Keratinocyte (primary cell): ENCODE measurements around the gene DIAPH2. TPM values are rescaled to one million over a fixed set of nuclear protein-coding genes. Genes with fewer than 3 reads are reported as not detected.

ENCODE experiments used
- DNase-seq: peaks from one replicate; pipeline ENCODE4 v3.0.0-alpha.2; 2011; ENCODE audit warnings: low read depth, missing footprints, low spot score
- FAIRE-seq: peaks from 2 replicates; lab custom pipeline; 2011; peaks lifted over from hg19 to GRCh38; lab: Jason Lieb, UNC
- H2AFZ ChIP-seq: 2 replicates; pipeline ENCODE4 v1.6.0; 2012; ENCODE audit warnings: low read length, control low read depth, inconsistent platforms; ENCODE audit not compliant: control insufficient read depth
- H3K27ac ChIP-seq: 2 replicates; pipeline ENCODE4 v1.5.1; 2011; ENCODE audit warnings: low read length; ENCODE audit not compliant: control insufficient read depth, insufficient read depth
- H3K27me3 ChIP-seq: 3 replicates; pipeline ENCODE4 v1.6.0; 2011; ENCODE audit warnings: low read length; ENCODE audit not compliant: control insufficient read depth, insufficient read depth; ENCODE audit errors: extremely low read depth
- H3K36me3 ChIP-seq, 2 experiments: 2 replicates in 1 of 2; 3 replicates in 1 of 2; pipeline ENCODE4 v1.5.1; 2011; ENCODE audit warnings: low read length in 2 of 2, mild to moderate bottlenecking in 1 of 2; ENCODE audit not compliant: control insufficient read depth in 2 of 2, insufficient read depth in 2 of 2; ENCODE audit errors: extremely low read depth in 1 of 2
- H3K4me1 ChIP-seq: 3 replicates; pipeline ENCODE4 v1.5.1; 2011; ENCODE audit warnings: low read length; ENCODE audit not compliant: control insufficient read depth, insufficient read depth; ENCODE audit errors: extremely low read depth
- H3K4me2 ChIP-seq: 3 replicates; pipeline ENCODE4 v1.6.0; 2011; ENCODE audit warnings: low read depth, low read length; ENCODE audit not compliant: control insufficient read depth, insufficient read depth; ENCODE audit errors: extremely low read depth
- H3K4me3 ChIP-seq, 3 experiments: fragments of 200-600 bp in 1 of 3; sonication (generic) in 1 of 3; 2 replicates in 2 of 3; 3 replicates in 1 of 3; pipeline ENCODE4 v1.5.1; 2011 to 2016; ENCODE audit warnings: low read length in 3 of 3, mild to moderate bottlenecking in 3 of 3, control low read depth in 2 of 3, inconsistent platforms in 1 of 3, low read depth in 1 of 3, mixed read lengths in 1 of 3, mixed run types in 1 of 3, moderate library complexity in 1 of 3; ENCODE audit not compliant: control insufficient read depth in 2 of 3, insufficient read depth in 2 of 3; ENCODE audit errors: extremely low read depth in 1 of 3
- H3K79me2 ChIP-seq: 2 replicates; pipeline ENCODE4 v1.6.0; 2012; ENCODE audit warnings: low read length; ENCODE audit not compliant: control insufficient read depth, insufficient read depth
- H3K9ac ChIP-seq: 3 replicates; pipeline ENCODE4 v1.6.0; 2011; ENCODE audit warnings: low read length; ENCODE audit not compliant: control insufficient read depth, insufficient read depth; ENCODE audit errors: extremely low read depth
- H3K9me1 ChIP-seq: 3 replicates; pipeline ENCODE4 v1.6.0; 2011; ENCODE audit warnings: low read length; ENCODE audit not compliant: control insufficient read depth, insufficient read depth; ENCODE audit errors: extremely low read depth
- H3K9me3 ChIP-seq: 2 replicates; pipeline ENCODE4 v1.5.1; 2012; ENCODE audit warnings: low read depth, low read length; ENCODE audit not compliant: control insufficient read depth
- H4K20me1 ChIP-seq: 3 replicates; pipeline ENCODE4 v1.6.0; 2011; ENCODE audit warnings: low read length; ENCODE audit not compliant: control insufficient read depth, insufficient read depth; ENCODE audit errors: extremely low read depth
- EZH2 ChIP-seq: IDR thresholded peaks from one replicate; pipeline ENCODE4 v1.6.1; 2012; ENCODE audit warnings: inconsistent platforms, mild to moderate bottlenecking, low read length, moderate library complexity
- dilution Hi-C: fragments of 300-500 bp; cut with MboI; formaldehyde crosslinking; loops from one replicate; pipeline ENCODE4 v1.7.0; 2020; ENCODE audit warnings: low sequenced_read_pairs; ENCODE audit not compliant: extremely low pct_ligation_motif_present
- polyA plus RNA-seq, 5 experiments: library from polyadenylated mRNA; depleted of rRNA in 3 of 5; stranded (reverse) in 3 of 5; stranded (forward) in 1 of 5; unstranded in 1 of 5; fragments of >200 nt; gene quantifications; 1 replicate in 1 of 5; 2 replicates in 3 of 5; 3 replicates in 1 of 5; pipeline versions ENCODE4 v1.2.1 to v1.2.3, GENCODE V29; 2011 to 2012; ENCODE audit warnings: missing spikeins in 2 of 5, low read depth in 1 of 5, low replicate concordance in 1 of 5
- TF ChIP-seq, protein P1 (sequence below), 3 experiments: IDR thresholded peaks in 1 of 3; conservative IDR thresholded peaks in 1 of 3; optimal IDR thresholded peaks in 1 of 3; 2 replicates in 2 of 3; 3 replicates in 1 of 3; pipeline versions ENCODE3 to v1.5.1; 2011; ENCODE audit warnings: low read length in 3 of 3, mild to moderate bottlenecking in 3 of 3, moderate library complexity in 2 of 3, control low read depth in 1 of 3, inconsistent platforms in 1 of 3; ENCODE audit not compliant: insufficient read depth in 2 of 3; ENCODE audit errors: extremely low read depth in 1 of 3

Gene DIAPH2
- polyA plus RNA-seq, 1 donor (not counting 4 experiments of a cell fraction or from before 2014, with no cell fraction given): 7.4 TPM

GRCh38 chrX:97167333-97167732 is 482.7 kb downstream of the DIAPH2 start:
- no peak overlapping the region for H3K4me2 ChIP-seq
- dilution Hi-C loops: no loop called here

DNA sequence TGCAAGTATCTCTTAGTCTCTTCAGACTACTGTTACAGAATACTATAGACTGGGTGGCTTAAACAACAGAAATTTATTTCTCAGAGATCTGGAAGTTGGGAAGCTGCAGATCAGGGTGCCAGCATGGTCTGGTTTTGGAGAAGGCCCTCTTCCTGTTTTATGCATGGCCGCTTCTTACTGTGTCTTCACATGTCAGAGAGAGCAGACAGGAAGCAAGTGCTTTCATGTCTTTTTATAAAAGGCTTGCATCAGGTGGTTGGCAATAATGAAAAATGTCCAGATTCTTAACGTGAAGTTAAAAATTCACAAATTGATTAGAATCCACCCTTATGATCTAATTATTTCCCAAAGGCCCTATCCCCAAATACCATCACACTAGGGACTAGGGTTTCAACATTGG is 484.0 kb downstream of the DIAPH2 start:
- DNase-seq (no peak), FAIRE-seq (no peak)
- no peaks in the 10 kb centered on the region for H4K20me1 ChIP-seq
- H3K4me2 ChIP-seq: no peak overlapping the region
- no peak overlapping the region for H2AFZ ChIP-seq
- no peak for TF ChIP-seq EZH2
- TF ChIP-seq, protein P1, sequence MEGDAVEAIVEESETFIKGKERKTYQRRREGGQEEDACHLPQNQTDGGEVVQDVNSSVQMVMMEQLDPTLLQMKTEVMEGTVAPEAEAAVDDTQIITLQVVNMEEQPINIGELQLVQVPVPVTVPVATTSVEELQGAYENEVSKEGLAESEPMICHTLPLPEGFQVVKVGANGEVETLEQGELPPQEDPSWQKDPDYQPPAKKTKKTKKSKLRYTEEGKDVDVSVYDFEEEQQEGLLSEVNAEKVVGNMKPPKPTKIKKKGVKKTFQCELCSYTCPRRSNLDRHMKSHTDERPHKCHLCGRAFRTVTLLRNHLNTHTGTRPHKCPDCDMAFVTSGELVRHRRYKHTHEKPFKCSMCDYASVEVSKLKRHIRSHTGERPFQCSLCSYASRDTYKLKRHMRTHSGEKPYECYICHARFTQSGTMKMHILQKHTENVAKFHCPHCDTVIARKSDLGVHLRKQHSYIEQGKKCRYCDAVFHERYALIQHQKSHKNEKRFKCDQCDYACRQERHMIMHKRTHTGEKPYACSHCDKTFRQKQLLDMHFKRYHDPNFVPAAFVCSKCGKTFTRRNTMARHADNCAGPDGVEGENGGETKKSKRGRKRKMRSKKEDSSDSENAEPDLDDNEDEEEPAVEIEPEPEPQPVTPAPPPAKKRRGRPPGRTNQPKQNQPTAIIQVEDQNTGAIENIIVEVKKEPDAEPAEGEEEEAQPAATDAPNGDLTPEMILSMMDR (optimal IDR thresholded peaks at IDR 0.05 in 1 of 3, IDR thresholded peaks at IDR 0.05 in 1 of 3, conservative IDR thresholded peaks at IDR 0.05 in 1 of 3; ENCODE audit: extremely low read depth in 1 of 3, insufficient read depth in 2 of 3, low read length in 3 of 3): no peak
- H3K27me3 ChIP-seq: no peaks in the 10 kb centered on the region
- no peak overlapping the region for H3K9ac ChIP-seq
- H3K27ac ChIP-seq: no peak overlapping the region
- H3K4me1 ChIP-seq: no peaks in the 10 kb centered on the region
- H3K79me2 ChIP-seq: no peaks in the 10 kb centered on the region
- H3K4me3 ChIP-seq: no peak overlapping the region
- dilution Hi-C loops: no loop called here
- H3K9me3 ChIP-seq: no peaks in the 10 kb centered on the region
- no peaks in the 10 kb centered on the region for H3K9me1 ChIP-seq
- no peaks in the 10 kb centered on the region for H3K36me3 ChIP-seq

More at GRCh38 chrX:97167333-97167732, 482.7 kb downstream of the DIAPH2 start:
- Histone ChIP-seq H3K79me2 (no peaks in the 10 kb centered on the region), H3K9me1 (no peaks in the 10 kb centered on the region), H3K9ac (no peak overlapping the region), H3K4me3 (no peak overlapping the region), H3K4me1 (no peaks in the 10 kb centered on the region), H3K36me3 (no peaks in the 10 kb centered on the region), H2AFZ (no peak overlapping the region), H3K27ac (no peak overlapping the region), H3K27me3 (no peaks in the 10 kb centered on the region), H3K9me3 (no peaks in the 10 kb centered on the region), H4K20me1 (no peaks in the 10 kb centered on the region)
- DNase-seq (no peak), FAIRE-seq (no peak)
- no peak for TF ChIP-seq EZH2
- TF ChIP-seq, protein P1 (optimal IDR thresholded peaks at IDR 0.05 in 1 of 3, IDR thresholded peaks at IDR 0.05 in 1 of 3, conservative IDR thresholded peaks at IDR 0.05 in 1 of 3; ENCODE audit: extremely low read depth in 1 of 3, insufficient read depth in 2 of 3, low read length in 3 of 3): no peak
